Inferior parietal cortex (tissue), 1 donor: ENCODE data around the gene PGAM5.
"Not testable (repeated sequence)": the region's sequence is repeated elsewhere in the genome, so short reads cannot be mapped to it uniquely, and the experiment has no call there.

Experiments used
- DNase-seq: peaks from one replicate; pipeline ENCODE4 v3.0.0-alpha.2; 2016; ENCODE audit errors: extremely low spot score

PGAM5 gene

GRCh38 chr12:132689227-132689626, 21.4 kb upstream of the PGAM5 start:
- no peak for DNase-seq

GRCh38 chr12:132690112-132690511, 20.5 kb upstream of the PGAM5 start:
- no peak for DNase-seq

- not testable (repeated sequence) for DNase-seq
These were observed 18.6 kb upstream of the PGAM5 start for GRCh38 chr12:132692030-132692429.

- DNase-seq = not testable (repeated sequence)
These were observed 15.8 kb upstream of the PGAM5 start for GRCh38 chr12:132694888-132695287.

GRCh38 chr12:132695431-132695830, 15.2 kb upstream of the PGAM5 start:
- DNase-seq = no peak

GRCh38 chr12:132698341-132698740, 12.3 kb upstream of the PGAM5 start:
- no peak for DNase-seq

GRCh38 chr12:132700212-132700822, 10.3 kb upstream of the PGAM5 start:
- no peak for DNase-seq

- no peak for DNase-seq
These were observed 8.0 kb upstream of the PGAM5 start for GRCh38 chr12:132702640-132703039.

GRCh38 chr12:132703641-132704040, 7.0 kb upstream of the PGAM5 start:
- DNase-seq = no peak

- no peak for DNase-seq
These were observed 3.4 kb upstream of the PGAM5 start for GRCh38 chr12:132707241-132707640.

- DNase-seq = no peak
These were observed 2.5 kb upstream of the PGAM5 start for GRCh38 chr12:132708150-132708549.

- no peak for DNase-seq
These were observed 618 bp upstream of the PGAM5 start for GRCh38 chr12:132710043-132710404.

GRCh38 chr12:132711080-132711843, 620 bp downstream of the PGAM5 start:
- no peak for DNase-seq

- DNase-seq = no peak
These were observed 2.5 kb downstream of the PGAM5 start for GRCh38 chr12:132713123-132713522.

- DNase-seq = no peak
These were observed 5.2 kb downstream of the PGAM5 start for GRCh38 chr12:132715874-132716273.

GRCh38 chr12:132716356-132716755, 5.7 kb downstream of the PGAM5 start:
- DNase-seq = no peak

GRCh38 chr12:132717011-132717410, 6.4 kb downstream of the PGAM5 start:
- DNase-seq = no peak

GRCh38 chr12:132717531-132718387, 7.1 kb downstream of the PGAM5 start:
- no peak for DNase-seq

- no peak for DNase-seq
These were observed 8.0 kb downstream of the PGAM5 start for GRCh38 chr12:132718644-132719043.

GRCh38 chr12:132719141-132719953, 8.7 kb downstream of the PGAM5 start:
- no peak for DNase-seq

- no peak for DNase-seq
These were observed 9.3 kb downstream of the PGAM5 start for GRCh38 chr12:132719954-132720324.
